ENCODE data around the gene COG5.

COG5 gene

GRCh38 chr7:107344286-107344685 lies 219.4 kb downstream of the COG5 start:
- H3K36me3 ChIP-seq (ENCODE audit: control insufficient read depth, insufficient read depth, low read length) = no peaks in the 10 kb centered on the region
- H3K9ac ChIP-seq (ENCODE audit: low read depth, low read length) = no peak overlapping the region
- H3K4me3 ChIP-seq (ENCODE audit: low read depth, low read length) = no peak overlapping the region
- no peaks in the 10 kb centered on the region for H3K4me1 ChIP-seq (ENCODE audit: control insufficient read depth, insufficient read depth, low read length)
- no peaks in the 10 kb centered on the region for H3K27me3 ChIP-seq (ENCODE audit: control insufficient read depth, insufficient read depth, low read length)
- no peaks in the 10 kb centered on the region for H3K9me3 ChIP-seq (ENCODE audit: control insufficient read depth, insufficient read depth, low read length)

- H3K27me3 ChIP-seq (ENCODE audit: control insufficient read depth, insufficient read depth, low read length) = no peaks in the 10 kb centered on the region
- H3K36me3 ChIP-seq (ENCODE audit: control insufficient read depth, insufficient read depth, low read length) = no peaks in the 10 kb centered on the region
- no peak overlapping the region for H3K9ac ChIP-seq (ENCODE audit: low read depth, low read length)
- no peaks in the 10 kb centered on the region for H3K4me1 ChIP-seq (ENCODE audit: control insufficient read depth, insufficient read depth, low read length)
- no peaks in the 10 kb centered on the region for H3K9me3 ChIP-seq (ENCODE audit: control insufficient read depth, insufficient read depth, low read length)
- no peak overlapping the region for H3K4me3 ChIP-seq (ENCODE audit: low read depth, low read length)
Observed at GRCh38 chr7:107338080-107338479, 225.6 kb downstream of the COG5 start.

GRCh38 chr7:107332488-107333269 lies 231.0 kb downstream of the COG5 start:
- Histone ChIP-seq H3K4me1 (ENCODE audit: control insufficient read depth, insufficient read depth, low read length) (no peaks in the 10 kb centered on the region), H3K27me3 (ENCODE audit: control insufficient read depth, insufficient read depth, low read length) (no peaks in the 10 kb centered on the region), H3K36me3 (ENCODE audit: control insufficient read depth, insufficient read depth, low read length) (no peaks in the 10 kb centered on the region), H3K4me3 (ENCODE audit: low read depth, low read length) (no peak overlapping the region), H3K9ac (ENCODE audit: low read depth, low read length) (no peak overlapping the region), H3K9me3 (ENCODE audit: control insufficient read depth, insufficient read depth, low read length) (no peaks in the 10 kb centered on the region)

- Histone ChIP-seq H3K4me1 (ENCODE audit: control insufficient read depth, insufficient read depth, low read length) (no peaks in the 10 kb centered on the region), H3K36me3 (ENCODE audit: control insufficient read depth, insufficient read depth, low read length) (no peaks in the 10 kb centered on the region), H3K27me3 (ENCODE audit: control insufficient read depth, insufficient read depth, low read length) (no peaks in the 10 kb centered on the region), H3K9ac (ENCODE audit: low read depth, low read length) (no peak overlapping the region), H3K4me3 (ENCODE audit: low read depth, low read length) (no peak overlapping the region), H3K9me3 (ENCODE audit: control insufficient read depth, insufficient read depth, low read length) (no peaks in the 10 kb centered on the region)
Observed at GRCh38 chr7:107330478-107330877, 233.2 kb downstream of the COG5 start.

- no peak overlapping the region for H3K4me3 ChIP-seq (ENCODE audit: low read depth, low read length)
- H3K9me3 ChIP-seq (ENCODE audit: control insufficient read depth, insufficient read depth, low read length) = no peaks in the 10 kb centered on the region
- no peaks in the 10 kb centered on the region for H3K36me3 ChIP-seq (ENCODE audit: control insufficient read depth, insufficient read depth, low read length)
- no peaks in the 10 kb centered on the region for H3K27me3 ChIP-seq (ENCODE audit: control insufficient read depth, insufficient read depth, low read length)
- no peaks in the 10 kb centered on the region for H3K4me1 ChIP-seq (ENCODE audit: control insufficient read depth, insufficient read depth, low read length)
- H3K9ac ChIP-seq (ENCODE audit: low read depth, low read length) = no peak overlapping the region
Observed at GRCh38 chr7:107327986-107328569, 235.6 kb downstream of the COG5 start.

GRCh38 chr7:107326061-107326460 lies 237.7 kb downstream of the COG5 start:
- Histone ChIP-seq H3K27me3 (ENCODE audit: control insufficient read depth, insufficient read depth, low read length) (no peaks in the 10 kb centered on the region), H3K9me3 (ENCODE audit: control insufficient read depth, insufficient read depth, low read length) (no peaks in the 10 kb centered on the region), H3K9ac (ENCODE audit: low read depth, low read length) (no peak overlapping the region), H3K36me3 (ENCODE audit: control insufficient read depth, insufficient read depth, low read length) (no peaks in the 10 kb centered on the region), H3K4me3 (ENCODE audit: low read depth, low read length) (no peak overlapping the region), H3K4me1 (ENCODE audit: control insufficient read depth, insufficient read depth, low read length) (no peaks in the 10 kb centered on the region)

- Histone ChIP-seq H3K9me3 (ENCODE audit: control insufficient read depth, insufficient read depth, low read length) (no peaks in the 10 kb centered on the region), H3K4me3 (ENCODE audit: low read depth, low read length) (no peak overlapping the region), H3K9ac (ENCODE audit: low read depth, low read length) (no peak overlapping the region), H3K36me3 (ENCODE audit: control insufficient read depth, insufficient read depth, low read length) (no peaks in the 10 kb centered on the region), H3K4me1 (ENCODE audit: control insufficient read depth, insufficient read depth, low read length) (no peaks in the 10 kb centered on the region), H3K27me3 (ENCODE audit: control insufficient read depth, insufficient read depth, low read length) (no peaks in the 10 kb centered on the region)
Observed at GRCh38 chr7:107322015-107322414, 241.7 kb downstream of the COG5 start.

- H3K4me3 ChIP-seq (ENCODE audit: low read depth, low read length) = no peak overlapping the region
- H3K9me3 ChIP-seq (ENCODE audit: control insufficient read depth, insufficient read depth, low read length) = no peaks in the 10 kb centered on the region
- H3K36me3 ChIP-seq (ENCODE audit: control insufficient read depth, insufficient read depth, low read length) = no peaks in the 10 kb centered on the region
- no peaks in the 10 kb centered on the region for H3K4me1 ChIP-seq (ENCODE audit: control insufficient read depth, insufficient read depth, low read length)
- no peak overlapping the region for H3K9ac ChIP-seq (ENCODE audit: low read depth, low read length)
- no peaks in the 10 kb centered on the region for H3K27me3 ChIP-seq (ENCODE audit: control insufficient read depth, insufficient read depth, low read length)
Observed at GRCh38 chr7:107321611-107322010, 242.1 kb downstream of the COG5 start.

GRCh38 chr7:107319724-107320228 lies 243.9 kb downstream of the COG5 start:
- Histone ChIP-seq H3K4me1 (ENCODE audit: control insufficient read depth, insufficient read depth, low read length) (no peaks in the 10 kb centered on the region), H3K4me3 (ENCODE audit: low read depth, low read length) (no peak overlapping the region), H3K36me3 (ENCODE audit: control insufficient read depth, insufficient read depth, low read length) (no peaks in the 10 kb centered on the region)

GRCh38 chr7:107318523-107319160 lies 245.1 kb downstream of the COG5 start:
- no peaks in the 10 kb centered on the region for H3K4me1 ChIP-seq (ENCODE audit: control insufficient read depth, insufficient read depth, low read length)
- H3K9ac ChIP-seq (ENCODE audit: low read depth, low read length) = no peak overlapping the region
- no peaks in the 10 kb centered on the region for H3K27me3 ChIP-seq (ENCODE audit: control insufficient read depth, insufficient read depth, low read length)
- no peaks in the 10 kb centered on the region for H3K9me3 ChIP-seq (ENCODE audit: control insufficient read depth, insufficient read depth, low read length)
- H3K36me3 ChIP-seq (ENCODE audit: control insufficient read depth, insufficient read depth, low read length) = no peaks in the 10 kb centered on the region
- H3K4me3 ChIP-seq (ENCODE audit: low read depth, low read length) = no peak overlapping the region

More at GRCh38 chr7:107319724-107320228, 243.9 kb downstream of the COG5 start:
- Histone ChIP-seq H3K27me3 (ENCODE audit: control insufficient read depth, insufficient read depth, low read length) (no peaks in the 10 kb centered on the region), H3K9me3 (ENCODE audit: control insufficient read depth, insufficient read depth, low read length) (no peaks in the 10 kb centered on the region), H3K9ac (ENCODE audit: low read depth, low read length) (no peak overlapping the region)

- H3K4me1 ChIP-seq (ENCODE audit: control insufficient read depth, insufficient read depth, low read length) = no peaks in the 10 kb centered on the region
- no peak overlapping the region for H3K4me3 ChIP-seq (ENCODE audit: low read depth, low read length)
- H3K9ac ChIP-seq (ENCODE audit: low read depth, low read length) = no peak overlapping the region
- no peaks in the 10 kb centered on the region for H3K9me3 ChIP-seq (ENCODE audit: control insufficient read depth, insufficient read depth, low read length)
- no peaks in the 10 kb centered on the region for H3K27me3 ChIP-seq (ENCODE audit: control insufficient read depth, insufficient read depth, low read length)
- no peaks in the 10 kb centered on the region for H3K36me3 ChIP-seq (ENCODE audit: control insufficient read depth, insufficient read depth, low read length)
Observed at GRCh38 chr7:107315716-107316220, 248.0 kb downstream of the COG5 start.

All from iPS-15b (cell line).